Heart left ventricle (tissue), 13 donors: ENCODE data around the gene CEP83.
A peak's percentile ranks its signal among the peaks of the same experiment; 100 is the strongest.

ENCODE experiments used
- POLR2A ChIP-seq, 2 donors: fragments of 450-650 bp; IDR thresholded peaks; one replicate each; pipeline ENCODE4 v1.6.1; 2017; ENCODE audit warnings: antibody characterized with exemption in 2 of 2, mild to moderate bottlenecking in 2 of 2, moderate library complexity in 2 of 2
- TF ChIP-seq, protein P1 (sequence below), 12 donors: fragments of 200-600 bp; sonication (generic) in 4 of 12; IDR thresholded peaks; one replicate each; pipeline versions ENCODE4 v1.5.0 to v1.8.0; 2018 to 2022; ENCODE audit warnings: antibody characterized with exemption in 12 of 12, mild to moderate bottlenecking in 5 of 12
- donor health status: ischemic (EF 13 %, LVEDD 7.1; RV severe dilation, severe dysfunction).
- donor health status: DM: no; HTN: yes; CAD: no.
- donor health status: DM: no; HTN: no; CAD: no.
- donor health status: ischemic (EF 25% LVEDD 6.9; RV normal size, moderate dysfunction).
- donor health status: ischemic (EF 25% LVEDD 5.7; RV mildly dilated, moderate dysfunction).
- donor health status: ischemic (EF 35%, LVEDD 5.7; RV mildly dilated, moderate dysfunction).
- donor health status: nonischemic (EF 11% LVEDD 7.7; RV severe dilation, severe dysfunction).
- donor health status: DM: yes; HTN: yes; CAD: no.
- donor health status: PGD.
- donor health status: ischemic (EF 29% LVEDD 5.4; RV normal size, mild dysfunction).
- donor health status: nonischemic (EF 23%, LVEDD 6.1; RV moderate dilation, normal function).

- no peak for TF ChIP-seq POLR2A (IDR thresholded peaks at IDR 0.05)
- TF ChIP-seq, protein P1, sequence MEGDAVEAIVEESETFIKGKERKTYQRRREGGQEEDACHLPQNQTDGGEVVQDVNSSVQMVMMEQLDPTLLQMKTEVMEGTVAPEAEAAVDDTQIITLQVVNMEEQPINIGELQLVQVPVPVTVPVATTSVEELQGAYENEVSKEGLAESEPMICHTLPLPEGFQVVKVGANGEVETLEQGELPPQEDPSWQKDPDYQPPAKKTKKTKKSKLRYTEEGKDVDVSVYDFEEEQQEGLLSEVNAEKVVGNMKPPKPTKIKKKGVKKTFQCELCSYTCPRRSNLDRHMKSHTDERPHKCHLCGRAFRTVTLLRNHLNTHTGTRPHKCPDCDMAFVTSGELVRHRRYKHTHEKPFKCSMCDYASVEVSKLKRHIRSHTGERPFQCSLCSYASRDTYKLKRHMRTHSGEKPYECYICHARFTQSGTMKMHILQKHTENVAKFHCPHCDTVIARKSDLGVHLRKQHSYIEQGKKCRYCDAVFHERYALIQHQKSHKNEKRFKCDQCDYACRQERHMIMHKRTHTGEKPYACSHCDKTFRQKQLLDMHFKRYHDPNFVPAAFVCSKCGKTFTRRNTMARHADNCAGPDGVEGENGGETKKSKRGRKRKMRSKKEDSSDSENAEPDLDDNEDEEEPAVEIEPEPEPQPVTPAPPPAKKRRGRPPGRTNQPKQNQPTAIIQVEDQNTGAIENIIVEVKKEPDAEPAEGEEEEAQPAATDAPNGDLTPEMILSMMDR (IDR thresholded peaks at IDR 0.05) = peak in 9 of 12 donors; percentile 10 to 47 (median 33)
Observed at GRCh38 chr12:94434171-94434570, 25.5 kb downstream of the CEP83 start.
